IgD-negative memory B cell (primary cell): ENCODE data around the gene RAD51C. TPM values are rescaled to one million over a fixed set of nuclear protein-coding genes. Genes with fewer than 3 reads are reported as not detected.
"Not testable (repeated sequence)": the region's sequence is repeated elsewhere in the genome, so short reads cannot be mapped to it uniquely, and the experiment has no call there.

Experiments used
- H3K27ac Mint-ChIP-seq, 3 donors: one replicate each; pipeline ENCODE4 v1.8.0; 2020 to 2022; ENCODE audit warnings: mild to moderate bottlenecking in 3 of 3, mixed read lengths in 3 of 3, moderate library complexity in 1 of 3
- H3K27me3 Mint-ChIP-seq: one replicate; pipeline ENCODE4 v1.8.0; 2021; ENCODE audit warnings: mixed read lengths
- H3K36me3 Mint-ChIP-seq: one replicate; pipeline ENCODE4 v1.8.0; 2020; ENCODE audit warnings: mild to moderate bottlenecking, mixed read lengths
- H3K4me1 Mint-ChIP-seq, 3 donors: one replicate each; pipeline ENCODE4 v1.8.0; 2020 to 2022; ENCODE audit warnings: mixed read lengths in 3 of 3, mild to moderate bottlenecking in 1 of 3
- H3K4me3 Mint-ChIP-seq, 4 donors: one replicate each; pipeline ENCODE4 v1.8.0; 2020 to 2022; ENCODE audit warnings: mild to moderate bottlenecking in 4 of 4, mixed read lengths in 4 of 4, moderate library complexity in 3 of 4
- H3K9me3 Mint-ChIP-seq, 3 donors: one replicate each; pipeline ENCODE4 v1.8.0; 2020 to 2021; ENCODE audit warnings: mixed read lengths in 3 of 3, mild to moderate bottlenecking in 1 of 3
- polyA plus RNA-seq: library from polyadenylated mRNA; unstranded; fragments of 300-500 nt; fragmentation: Illumina TruSeq; gene quantifications from one replicate; pipeline ENCODE4 v1.2.3, GENCODE V29; 2021

The RAD51C gene
- polyA plus RNA-seq, 1 donor from 2014 or later, result 36.1 TPM

- H3K4me1 Mint-ChIP-seq, result peaks cover 0 to 8% (median 4%) of the 10 kb centered on the region in 3 donors
- H3K36me3 Mint-ChIP-seq, result no peaks in the 10 kb centered on the region
- no peak overlapping the region for H3K27ac Mint-ChIP-seq
- no peaks in the 10 kb centered on the region for H3K9me3 Mint-ChIP-seq
- H3K27me3 Mint-ChIP-seq, result peaks cover 16% of the 10 kb centered on the region
- H3K4me3 Mint-ChIP-seq, result no peak overlapping the region
Measured at GRCh38 chr17:58669853-58670252, 22.5 kb upstream of the RAD51C start.

GRCh38 chr17:58671969-58672368 lies 20.4 kb upstream of the RAD51C start:
- no peaks in the 10 kb centered on the region for H3K36me3 Mint-ChIP-seq
- H3K4me3 Mint-ChIP-seq, result no peak overlapping the region
- H3K4me1 Mint-ChIP-seq, result peaks cover 0 to 4% (median 2%) of the 10 kb centered on the region in 3 donors
- H3K9me3 Mint-ChIP-seq, result no peaks in the 10 kb centered on the region
- H3K27ac Mint-ChIP-seq, result no peak overlapping the region
- H3K27me3 Mint-ChIP-seq, result peaks cover 12% of the 10 kb centered on the region

DNA sequence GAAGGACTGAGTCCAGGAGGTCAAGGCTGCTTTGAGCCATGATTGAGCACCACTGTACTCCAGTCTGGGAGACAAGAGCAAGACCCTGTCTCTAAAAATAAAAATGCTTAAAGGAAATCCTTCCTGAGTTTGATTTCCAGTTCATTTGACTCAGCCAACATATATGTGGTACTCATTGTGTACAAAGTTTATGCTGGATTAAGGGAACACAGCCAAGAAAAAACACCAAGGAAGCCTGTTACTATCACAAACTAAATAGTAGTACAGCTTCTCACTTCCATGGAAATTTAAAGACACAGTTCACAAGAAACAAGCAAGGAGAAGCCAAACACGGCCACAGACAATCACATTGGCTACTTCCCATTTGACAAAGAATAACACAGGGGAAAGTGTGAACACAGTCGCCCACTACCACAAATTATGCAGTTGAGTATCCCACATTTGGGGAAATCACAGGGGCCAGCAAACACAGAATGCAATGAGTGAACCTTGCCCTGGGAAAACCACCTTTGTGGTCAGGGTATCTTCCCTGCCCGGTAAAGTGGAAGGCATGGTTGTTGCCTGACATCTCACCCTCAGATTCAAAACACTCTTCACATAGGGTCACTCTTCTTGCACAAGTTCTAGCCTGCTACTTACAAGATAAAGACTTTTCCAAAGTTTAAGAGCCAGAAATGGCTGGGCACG lies 15.1 kb upstream of the RAD51C start:
- Mint-ChIP-seq H3K36me3 (no peaks in the 10 kb centered on the region), H3K4me3 (no peak overlapping the region), H3K27ac (no peak overlapping the region), H3K9me3 (no peaks in the 10 kb centered on the region), H3K4me1 (peaks cover 0 to 10% (median 2%) of the 10 kb centered on the region in 3 donors), H3K27me3 (peaks cover 4% of the 10 kb centered on the region)

GRCh38 chr17:58678287-58678686 lies 14.1 kb upstream of the RAD51C start:
- H3K4me1 Mint-ChIP-seq, result peaks cover 0 to 10% (median 2%) of the 10 kb centered on the region in 3 donors
- not testable (repeated sequence) for H3K4me3 Mint-ChIP-seq, H3K9me3 Mint-ChIP-seq, H3K27ac Mint-ChIP-seq, H3K27me3 Mint-ChIP-seq, H3K36me3 Mint-ChIP-seq

DNA sequence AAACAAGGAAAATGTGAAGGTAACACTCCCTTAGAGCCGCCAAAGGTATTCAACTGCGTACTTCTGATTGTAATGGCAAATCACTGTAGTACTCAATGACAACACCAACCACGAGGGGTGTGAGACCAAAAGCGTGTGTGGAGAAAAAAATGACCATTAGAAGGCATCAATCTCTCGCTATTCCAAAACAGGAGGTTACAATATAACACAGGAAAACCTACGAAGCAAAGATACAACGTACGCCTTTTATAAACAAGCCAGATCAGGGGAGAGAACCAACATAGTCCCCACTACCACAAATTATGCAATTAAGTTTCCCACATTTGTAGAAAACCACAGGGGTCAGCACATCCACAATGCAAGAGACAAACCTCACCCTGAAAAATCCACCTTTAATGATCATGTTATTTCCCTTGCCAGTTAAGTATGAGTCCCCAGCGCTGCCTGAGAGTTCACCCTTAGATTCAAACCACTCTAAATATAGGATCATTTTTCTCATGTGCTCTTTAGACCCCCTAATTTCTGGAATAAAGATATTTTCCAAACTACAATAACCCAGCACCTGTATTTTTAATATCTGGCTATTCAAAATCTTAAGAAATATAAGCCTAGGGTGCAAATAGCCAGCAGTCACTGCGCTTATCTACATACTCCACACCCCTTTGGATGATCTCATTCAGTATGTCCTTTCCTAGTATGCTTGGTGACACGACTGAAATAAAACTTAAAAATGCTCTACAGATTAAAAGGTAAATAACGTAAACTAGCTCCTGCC lies 13.0 kb upstream of the RAD51C start:
- peaks cover 0 to 10% (median 2%) of the 10 kb centered on the region in 3 donors for H3K4me1 Mint-ChIP-seq
- H3K36me3 Mint-ChIP-seq, result no peaks in the 10 kb centered on the region
- peak overlapping the region in 1 of 3 donors; percentile 89 for H3K27ac Mint-ChIP-seq
- H3K9me3 Mint-ChIP-seq, result no peaks in the 10 kb centered on the region
- H3K27me3 Mint-ChIP-seq, result peaks cover 3% of the 10 kb centered on the region
- H3K4me3 Mint-ChIP-seq, result peak overlapping the region in 2 of 4 donors; percentile 1 to 63

GRCh38 chr17:58680038-58680369 lies 12.4 kb upstream of the RAD51C start:
- H3K4me1 Mint-ChIP-seq, result peaks cover 0 to 10% (median 2%) of the 10 kb centered on the region in 3 donors
- H3K27me3 Mint-ChIP-seq, result peaks cover 3% of the 10 kb centered on the region
- no peaks in the 10 kb centered on the region for H3K36me3 Mint-ChIP-seq
- peak overlapping the region in 1 of 4 donors; percentile 36 for H3K4me3 Mint-ChIP-seq
- peak overlapping the region in 1 of 3 donors; percentile 89 for H3K27ac Mint-ChIP-seq
- H3K9me3 Mint-ChIP-seq, result no peaks in the 10 kb centered on the region

- no peak overlapping the region for H3K4me3 Mint-ChIP-seq
Measured at GRCh38 chr17:58684003-58684402, 8.4 kb upstream of the RAD51C start.

GRCh38 chr17:58684462-58684861 lies 7.9 kb upstream of the RAD51C start:
- H3K27ac Mint-ChIP-seq, H3K4me3 Mint-ChIP-seq, H3K9me3 Mint-ChIP-seq, H3K27me3 Mint-ChIP-seq, H3K36me3 Mint-ChIP-seq, H3K4me1 Mint-ChIP-seq: not testable (repeated sequence)

More at GRCh38 chr17:58684003-58684402, 8.4 kb upstream of the RAD51C start:
- H3K27me3 Mint-ChIP-seq, result peaks cover 2% of the 10 kb centered on the region
- no peak overlapping the region for H3K27ac Mint-ChIP-seq
- H3K9me3 Mint-ChIP-seq, result peaks cover 0 to 1% (median 0%) of the 10 kb centered on the region in 3 donors
- no peaks in the 10 kb centered on the region for H3K36me3 Mint-ChIP-seq
- H3K4me1 Mint-ChIP-seq, result peaks cover 0 to 7% (median 2%) of the 10 kb centered on the region in 3 donors

- H3K27me3 Mint-ChIP-seq, result peaks cover 2% of the 10 kb centered on the region
- H3K4me1 Mint-ChIP-seq, result no peaks in the 10 kb centered on the region
- no peak overlapping the region for H3K4me3 Mint-ChIP-seq
- peak overlapping the region in 1 of 3 donors; percentile 60 for H3K27ac Mint-ChIP-seq
- H3K36me3 Mint-ChIP-seq, result peaks cover 2% of the 10 kb centered on the region
- peaks cover 0 to 1% (median 0%) of the 10 kb centered on the region in 3 donors for H3K9me3 Mint-ChIP-seq
Measured at GRCh38 chr17:58686980-58687379, 5.4 kb upstream of the RAD51C start.

- no peak overlapping the region for H3K27ac Mint-ChIP-seq
- H3K4me3 Mint-ChIP-seq, result no peak overlapping the region
- peaks cover 2% of the 10 kb centered on the region for H3K27me3 Mint-ChIP-seq
- H3K4me1 Mint-ChIP-seq, result peaks cover 9 to 15% (median 11%) of the 10 kb centered on the region in 3 donors
- peaks cover 0 to 1% (median 0%) of the 10 kb centered on the region in 3 donors for H3K9me3 Mint-ChIP-seq
- peaks cover 4% of the 10 kb centered on the region for H3K36me3 Mint-ChIP-seq
Measured at GRCh38 chr17:58688521-58688920, 3.9 kb upstream of the RAD51C start.

DNA sequence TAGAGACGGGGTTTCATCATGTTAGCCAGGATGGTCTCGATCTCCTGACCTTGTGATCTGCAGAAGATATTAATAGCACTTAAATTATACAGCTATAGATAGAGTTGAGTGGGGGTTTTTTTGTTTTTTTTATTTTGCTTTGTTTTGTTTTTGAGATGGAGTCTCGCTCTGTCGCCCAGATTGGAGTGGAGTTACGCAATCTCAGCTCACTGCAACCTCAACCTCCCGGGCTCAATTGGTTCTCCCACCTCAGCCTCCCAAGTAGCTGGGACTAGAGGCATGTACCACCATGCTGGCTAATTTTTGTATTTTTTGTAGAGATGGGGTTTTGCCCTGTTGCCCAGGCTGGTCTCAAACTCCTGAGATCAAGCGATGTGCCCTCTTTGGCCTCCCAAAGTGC lies 2.4 kb upstream of the RAD51C start:
- H3K36me3 Mint-ChIP-seq, H3K27me3 Mint-ChIP-seq, H3K27ac Mint-ChIP-seq, H3K9me3 Mint-ChIP-seq: not testable (repeated sequence)
- H3K4me3 Mint-ChIP-seq, result peak overlapping the region in 1 of 4 donors; percentile 38
- H3K4me1 Mint-ChIP-seq, result peaks cover 11 to 20% (median 14%) of the 10 kb centered on the region in 3 donors

- Mint-ChIP-seq H3K27ac (peak within 1 kb of the TSS; percentile 76 to 96 (median 94)), H3K4me1 (peaks cover 11 to 20% (median 16%) of the 10 kb centered on the region in 3 donors), H3K4me3 (peak within 1 kb of the TSS; percentile 92 to 97 (median 93)), H3K36me3 (peaks cover 4% of the 10 kb centered on the region), H3K9me3 (peaks cover 0 to 1% (median 0%) of the 10 kb centered on the region in 3 donors), H3K27me3 (peaks cover 2% of the 10 kb centered on the region)
Measured at GRCh38 chr17:58691701-58692238, 632 bp upstream of the RAD51C start, which contains the start of gene TEX14. TEX14 (minus strand) TSS chr17:58692045; CDS start chr17:58652001, 40,044 bp downstream.

GRCh38 chr17:58693208-58693607 lies 806 bp downstream of the RAD51C start:
- H3K36me3 Mint-ChIP-seq, result peaks cover 6% of the 10 kb centered on the region

GRCh38 chr17:58693751-58694150 lies 1.3 kb downstream of the RAD51C start:
- no peaks in the 10 kb centered on the region for H3K27me3 Mint-ChIP-seq
- no peaks in the 10 kb centered on the region for H3K9me3 Mint-ChIP-seq
- H3K4me1 Mint-ChIP-seq, result peaks cover 11 to 20% (median 16%) of the 10 kb centered on the region in 3 donors
- H3K36me3 Mint-ChIP-seq, result peaks cover 6% of the 10 kb centered on the region
- peak overlapping the region in 1 of 3 donors; percentile 76 for H3K27ac Mint-ChIP-seq
- H3K4me3 Mint-ChIP-seq, result peak overlapping the region; percentile 92 to 97 (median 93)

More at GRCh38 chr17:58693208-58693607, 806 bp downstream of the RAD51C start:
- Mint-ChIP-seq H3K9me3 (no peaks in the 10 kb centered on the region), H3K27ac (peak overlapping the region; percentile 76 to 96 (median 76)), H3K27me3 (no peaks in the 10 kb centered on the region), H3K4me1 (peaks cover 11 to 20% (median 16%) of the 10 kb centered on the region in 3 donors), H3K4me3 (peak overlapping the region; percentile 92 to 97 (median 93))

DNA sequence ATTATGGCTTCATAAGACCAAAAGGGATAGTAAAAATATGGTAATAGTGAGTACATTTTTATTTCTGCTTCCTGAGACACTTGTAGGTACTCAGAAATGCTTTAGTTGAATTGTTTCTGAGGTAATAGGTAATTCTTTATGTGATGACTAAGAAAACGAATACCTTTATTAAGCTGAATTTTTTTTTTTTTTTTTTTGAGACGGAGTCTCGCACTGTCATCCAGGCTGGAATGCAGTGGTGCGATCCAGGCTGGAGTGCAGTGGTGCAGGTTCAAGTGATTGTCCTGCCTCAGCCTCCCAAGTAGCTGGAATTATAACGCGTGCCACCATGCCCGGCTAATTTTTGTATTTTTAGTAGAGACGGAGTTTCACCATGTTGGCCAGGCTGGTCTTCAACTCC lies 1.9 kb downstream of the RAD51C start:
- Mint-ChIP-seq H3K4me3 (no peak overlapping the region), H3K36me3 (peaks cover 6% of the 10 kb centered on the region), H3K9me3 (no peaks in the 10 kb centered on the region), H3K4me1 (peaks cover 11 to 20% (median 16%) of the 10 kb centered on the region in 3 donors), H3K27me3 (no peaks in the 10 kb centered on the region), H3K27ac (no peak overlapping the region)
